ENCODE measurements around the gene MIA3. TPM values are rescaled to one million over a fixed set of nuclear protein-coding genes. Genes with fewer than 3 reads are reported as not detected.

The MIA3 gene
- total RNA-seq, 2 experiments from 2014 or later, result 48.3 to 48.7 TPM

DNA sequence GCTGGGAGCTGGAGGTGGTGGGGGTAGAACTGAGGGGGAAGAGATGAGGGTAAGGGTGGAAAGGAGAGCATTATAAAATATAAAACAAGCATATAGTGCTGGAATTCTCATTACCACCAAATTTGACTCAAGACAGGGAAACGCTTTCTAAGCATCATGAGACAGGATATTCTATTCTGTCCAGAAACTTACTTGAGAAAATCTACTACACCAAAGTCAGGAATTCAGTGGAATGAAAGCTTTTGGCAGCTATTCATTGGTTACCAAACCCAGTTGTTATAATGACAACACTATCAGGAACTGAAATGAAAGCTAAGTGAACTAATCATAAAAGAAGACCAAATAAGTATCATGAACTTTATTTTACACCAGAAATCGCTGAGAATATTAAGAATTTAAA, 79.9 kb downstream of the MIA3 start:
- H3K4me1 Mint-ChIP-seq, result peaks cover 3% of the 10 kb centered on the region
- H3K27me3 Mint-ChIP-seq, result no peaks in the 10 kb centered on the region
- CTCF ChIA-PET, result interaction anchor here (0.7 to 1.1 kb wide), 2 partner anchors 19 to 63 kb away, joined by 4 read pairs; no protein-coding TSS in a partner anchor
- no peak overlapping the region for H3K27ac Mint-ChIP-seq
- DNase-seq, result no peak
- peaks cover 33% of the 10 kb centered on the region for H3K36me3 Mint-ChIP-seq (ENCODE audit: low read depth)
- POLR2A ChIA-PET, result interaction anchor here (1.2 to 1.7 kb wide), 2 partner anchors 13 to 15 kb away, joined by 3 to 5 read pairs; partner anchors contain the start of genes AIDA and BROX
- H3K4me3 Mint-ChIP-seq, result no peak overlapping the region
- H3K9me3 Mint-ChIP-seq, result no peaks in the 10 kb centered on the region

DNA sequence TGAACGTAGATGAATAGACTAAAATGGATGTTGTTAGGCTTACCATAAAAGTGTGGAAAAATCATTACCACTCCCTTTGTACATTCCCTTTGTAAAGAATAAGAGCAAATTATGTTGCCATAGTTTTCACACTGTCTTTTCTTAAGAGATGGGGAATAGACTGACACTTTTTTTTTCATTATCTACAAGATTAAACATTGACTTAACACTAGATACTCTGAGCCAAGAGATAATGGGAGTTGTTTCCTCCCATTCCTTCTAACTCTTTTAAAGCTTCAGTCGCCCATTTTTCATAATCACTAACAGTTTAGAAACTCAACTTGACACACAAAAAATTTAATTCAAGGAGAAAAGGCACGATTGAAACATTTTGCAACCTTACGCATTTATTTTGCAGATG, 84.3 kb downstream of the MIA3 start:
- H3K9me3 Mint-ChIP-seq, result no peaks in the 10 kb centered on the region
- ChIA-PET POLR2A (interaction anchor here (1.0 kb wide), 1 partner anchor 11 kb away, joined by 5 read pairs; the partner anchor contains the start of genes AIDA and BROX), CTCF (no interaction called here)
- H3K27ac Mint-ChIP-seq, result no peak overlapping the region
- H3K36me3 Mint-ChIP-seq (ENCODE audit: low read depth), result peaks cover 66% of the 10 kb centered on the region
- DNase-seq, result no peak
- peaks cover 21% of the 10 kb centered on the region for H3K4me1 Mint-ChIP-seq
- H3K27me3 Mint-ChIP-seq, result no peaks in the 10 kb centered on the region
- no peak overlapping the region for H3K4me3 Mint-ChIP-seq

- no peaks in the 10 kb centered on the region for H3K27me3 Mint-ChIP-seq
- CTCF ChIA-PET, result no interaction called here
- peaks cover 71% of the 10 kb centered on the region for H3K36me3 Mint-ChIP-seq (ENCODE audit: low read depth)
- no peaks in the 10 kb centered on the region for H3K9me3 Mint-ChIP-seq
- POLR2A ChIA-PET, result interaction anchor here (1.2 kb wide), 1 partner anchor 9 kb away, joined by 7 read pairs; the partner anchor contains the start of genes AIDA and BROX
- no peak overlapping the region for H3K4me3 Mint-ChIP-seq
- DNase-seq, result no peak
- no peak overlapping the region for H3K27ac Mint-ChIP-seq
- peaks cover 31% of the 10 kb centered on the region for H3K4me1 Mint-ChIP-seq
These were observed 86.4 kb downstream of the MIA3 start for GRCh38 chr1:222704260-222704659.

- Mint-ChIP-seq H3K27me3 (no peaks in the 10 kb centered on the region), H3K9me3 (no peaks in the 10 kb centered on the region), H3K4me3 (no peak overlapping the region), H3K36me3 (ENCODE audit: low read depth) (peaks cover 76% of the 10 kb centered on the region), H3K27ac (no peak overlapping the region), H3K4me1 (peaks cover 49% of the 10 kb centered on the region)
- ChIA-PET POLR2A (no interaction called here), CTCF (no interaction called here)
- no peak for DNase-seq
These were observed 88.9 kb downstream of the MIA3 start for GRCh38 chr1:222706815-222707214.

DNA sequence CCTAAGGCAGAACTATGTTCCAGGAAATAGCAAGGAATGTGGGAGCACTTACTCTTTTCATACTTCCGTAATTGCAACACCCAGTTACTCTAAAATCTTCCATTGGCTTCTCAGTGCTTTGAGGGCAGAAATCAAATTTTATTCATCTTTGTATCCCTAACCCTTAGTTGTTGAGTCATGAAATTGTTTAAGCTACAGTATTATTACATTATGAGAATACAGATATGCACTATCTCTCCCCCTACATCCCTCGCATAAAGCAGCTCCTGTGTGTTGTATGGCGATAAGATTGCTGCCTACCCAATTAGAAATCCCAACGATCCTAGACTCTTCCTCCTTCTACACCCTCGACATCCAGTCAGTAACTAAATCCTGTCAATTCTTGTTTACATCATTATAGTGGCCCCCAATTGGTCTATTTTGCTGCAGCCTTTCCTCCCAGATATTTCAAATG, 91.8 kb downstream of the MIA3 start:
- no peak for DNase-seq
- H3K9me3 Mint-ChIP-seq, result no peaks in the 10 kb centered on the region
- peaks cover 52% of the 10 kb centered on the region for H3K4me1 Mint-ChIP-seq
- peak overlapping the region; percentile 30 for H3K4me3 Mint-ChIP-seq
- ChIA-PET POLR2A (interaction anchor here (2.0 to 5.0 kb wide), 2 partner anchors 56 to 66 kb away, joined by 18 to 79 read pairs; no protein-coding TSS in a partner anchor), CTCF (interaction anchor here (1.3 kb wide), 1 partner anchor 15 kb away, joined by 4 read pairs; no protein-coding TSS in a partner anchor)
- peaks cover 65% of the 10 kb centered on the region for H3K36me3 Mint-ChIP-seq (ENCODE audit: low read depth)
- no peak overlapping the region for H3K27ac Mint-ChIP-seq
- no peaks in the 10 kb centered on the region for H3K27me3 Mint-ChIP-seq

- H3K4me3 Mint-ChIP-seq, result peak overlapping the region; percentile 99
- H3K27ac Mint-ChIP-seq, result peak overlapping the region; percentile 99
- ChIA-PET CTCF (interaction anchor here (1.2 to 1.9 kb wide), 5 partner anchors 17 to 970 kb away, joined by 4 to 5 read pairs (median 5); partner anchors contain the start of genes DUSP10 and TAF1A), POLR2A (interaction anchor here (0.7 to 5.0 kb wide), 17 partner anchors 8 to 122 kb away, joined by 3 to 79 read pairs (median 5); partner anchors contain the start of gene TAF1A)
- no peaks in the 10 kb centered on the region for H3K27me3 Mint-ChIP-seq
- DNase-seq, result peak; percentile 76
- no peaks in the 10 kb centered on the region for H3K9me3 Mint-ChIP-seq
- H3K36me3 Mint-ChIP-seq (ENCODE audit: low read depth), result peaks cover 60% of the 10 kb centered on the region
- peaks cover 52% of the 10 kb centered on the region for H3K4me1 Mint-ChIP-seq
These were observed 93.7 kb downstream of the MIA3 start for GRCh38 chr1:222711319-222712252.

DNA sequence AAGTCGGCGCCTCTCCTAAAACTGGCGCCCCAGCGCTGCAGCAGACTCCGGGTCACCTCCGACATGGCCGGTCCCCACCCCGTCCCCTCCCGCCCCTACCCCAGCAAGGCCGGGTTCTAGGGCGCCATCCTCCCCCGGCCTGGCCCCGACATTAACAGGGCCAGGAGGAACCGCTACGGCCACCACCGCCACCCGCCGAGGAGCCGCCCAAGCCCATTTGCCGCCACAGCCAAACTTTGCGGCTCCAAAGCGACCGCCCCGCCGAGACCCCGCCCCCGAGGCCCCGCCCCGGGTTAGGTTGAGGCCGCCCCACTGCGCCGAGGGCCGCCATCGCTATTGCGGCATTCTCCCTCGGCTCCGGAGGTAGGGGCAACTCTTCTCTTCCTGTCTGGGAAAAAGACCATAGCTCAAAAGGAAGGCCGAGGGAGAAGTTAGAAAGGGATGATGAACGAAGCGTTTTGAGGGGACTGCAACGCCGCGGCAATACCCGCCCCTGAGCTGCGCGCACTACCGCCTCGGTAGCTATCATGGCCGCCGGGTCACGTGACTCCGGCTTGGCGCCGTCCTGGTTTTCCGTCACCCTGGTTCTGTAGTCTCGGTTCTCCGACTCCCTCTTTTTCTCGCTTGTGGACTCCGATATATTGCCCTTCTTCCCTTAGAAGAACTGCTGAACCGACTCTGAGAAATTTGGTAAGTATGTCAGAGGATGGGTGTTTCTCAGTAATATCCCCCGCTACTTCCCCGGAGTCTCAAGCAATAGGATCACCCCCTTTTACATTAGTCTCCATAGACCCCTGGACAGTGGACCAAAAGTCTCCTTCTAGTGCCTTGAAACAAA, 94.6 kb downstream of the MIA3 start, which contains the start of the genes AIDA and BROX:
TSS of gene AIDA (minus strand) at position 239 of the 838 bp plus-strand sequence. CDS start at position 65, 174 bp downstream.
TSS of gene BROX (plus strand) at position 312 of the 838 bp plus-strand sequence. CDS start 3,136 bp downstream, outside the sequence.
- peaks cover 53% of the 10 kb centered on the region for H3K4me1 Mint-ChIP-seq
- DNase-seq, result peak; percentile 94

GRCh38 chr1:222713091-222713961, 95.4 kb downstream of the MIA3 start:
- Mint-ChIP-seq H3K27me3 (no peaks in the 10 kb centered on the region), H3K36me3 (ENCODE audit: low read depth) (peaks cover 63% of the 10 kb centered on the region), H3K27ac (peak overlapping the region; percentile 99), H3K4me3 (peak overlapping the region; percentile 99), H3K9me3 (no peaks in the 10 kb centered on the region), H3K4me1 (peaks cover 54% of the 10 kb centered on the region)
- POLR2A ChIA-PET, result interaction anchor here (0.6 to 5.0 kb wide), 25 partner anchors 8 to 1021 kb away, joined by 3 to 79 read pairs (median 4); partner anchors contain the start of genes DUSP10 and TAF1A
- CTCF ChIA-PET, result interaction anchor here (0.9 to 2.6 kb wide), 7 partner anchors 59 to 972 kb away, joined by 3 to 11 read pairs (median 5); partner anchors contain the start of genes DUSP10 and TAF1A
- peak; percentile 90 for DNase-seq

More for the DNA sequence above, 94.6 kb downstream of the MIA3 start, which contains the start of the genes AIDA and BROX:
- POLR2A ChIA-PET, result interaction anchor here (0.6 to 5.0 kb wide), 22 partner anchors 9 to 1022 kb away, joined by 3 to 79 read pairs (median 5); partner anchors contain the start of genes DUSP10 and TAF1A
- Mint-ChIP-seq H3K27me3 (no peaks in the 10 kb centered on the region), H3K9me3 (no peaks in the 10 kb centered on the region), H3K4me3 (peak within 1 kb of the TSS; percentile 99), H3K27ac (peak within 1 kb of the TSS; percentile 99), H3K36me3 (ENCODE audit: low read depth) (peaks cover 62% of the 10 kb centered on the region)
- CTCF ChIA-PET, result interaction anchor here (1.3 to 2.6 kb wide), 6 partner anchors 58 to 971 kb away, joined by 4 to 11 read pairs (median 5); partner anchors contain the start of genes DUSP10 and TAF1A

DNA sequence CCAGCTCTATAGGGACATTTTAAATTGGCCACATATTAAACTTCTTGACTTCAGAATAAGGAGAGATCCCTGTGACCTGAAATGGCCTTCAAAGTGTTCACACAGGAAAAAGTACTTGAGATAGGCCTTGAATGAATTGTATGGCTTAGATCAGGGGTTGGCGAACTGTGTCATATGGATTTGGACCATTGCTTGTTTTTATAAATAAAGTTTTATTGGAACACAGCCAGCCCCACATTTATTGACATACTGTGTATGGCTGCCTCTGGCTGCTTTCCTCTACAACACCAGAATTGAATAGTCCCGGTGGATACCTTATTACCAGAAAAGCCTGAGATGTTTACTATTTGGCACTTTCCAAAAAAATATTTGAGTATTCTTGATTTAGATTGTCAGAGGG, 98.5 kb downstream of the MIA3 start:
- peaks cover 60% of the 10 kb centered on the region for H3K36me3 Mint-ChIP-seq (ENCODE audit: low read depth)
- H3K27ac Mint-ChIP-seq, result no peak overlapping the region

More for the DNA sequence above, 98.5 kb downstream of the MIA3 start:
- no peaks in the 10 kb centered on the region for H3K27me3 Mint-ChIP-seq
- ChIA-PET CTCF (interaction anchor here (1.1 kb wide), 1 partner anchor 408 kb away, joined by 3 read pairs; no protein-coding TSS in a partner anchor), POLR2A (no interaction called here)
- peaks cover 32% of the 10 kb centered on the region for H3K4me1 Mint-ChIP-seq
- no peaks in the 10 kb centered on the region for H3K9me3 Mint-ChIP-seq
- H3K4me3 Mint-ChIP-seq, result no peak overlapping the region
- DNase-seq, result no peak

All from activated CD4-positive, alpha-beta memory T cell treated with anti-CD3 and anti-CD28 coated beads, Interleukin-2, amount 10 ng/mL, durations not matched to agents 7 days and 5 days (primary cell).